ENCODE data around the gene NOTCH1.

NOTCH1 gene

DNA sequence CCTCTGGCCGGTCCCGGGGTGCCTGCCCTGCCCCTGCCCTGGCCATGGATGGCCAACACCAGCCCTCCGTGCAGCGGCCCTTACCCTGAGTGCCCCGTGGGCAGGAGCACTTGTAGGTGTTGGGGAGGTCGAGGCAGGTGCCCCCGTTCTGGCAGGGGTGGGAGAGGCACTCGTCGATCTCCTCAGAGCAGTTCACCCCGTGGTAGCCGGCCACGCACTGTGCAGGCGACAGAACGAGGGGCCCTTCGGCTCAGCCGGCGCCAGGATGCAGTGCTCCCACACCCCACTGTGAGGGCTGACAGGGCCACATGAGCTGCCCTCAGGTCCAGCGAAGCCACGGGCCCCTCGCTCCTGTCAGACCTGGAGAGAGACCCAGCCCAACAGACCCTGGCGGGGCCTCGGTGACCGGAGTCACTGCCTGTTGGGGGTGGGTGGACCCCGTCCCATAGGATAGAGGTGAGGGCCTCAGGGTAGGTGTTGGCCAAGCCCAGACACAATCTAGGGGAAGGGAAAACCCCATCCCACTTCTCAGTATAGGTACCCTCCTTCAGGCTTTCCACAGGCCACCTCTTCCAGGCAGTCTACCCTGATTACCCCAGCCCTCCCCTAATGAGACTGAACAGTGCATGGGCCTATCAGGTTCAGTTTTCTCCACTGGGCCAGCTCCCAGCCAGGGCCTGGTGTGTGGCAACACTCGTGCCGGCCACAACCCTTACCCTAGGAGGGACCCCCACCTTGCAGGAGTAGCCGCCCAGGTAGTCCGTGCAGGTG lies 38.4 kb downstream of the NOTCH1 start:
- Histone ChIP-seq H3K27ac (no peak overlapping the region), H3K4me3 (no peak overlapping the region)
- DNase-seq (ENCODE audit: low spot score) = no peak
- TF ChIP-seq, protein P1, sequence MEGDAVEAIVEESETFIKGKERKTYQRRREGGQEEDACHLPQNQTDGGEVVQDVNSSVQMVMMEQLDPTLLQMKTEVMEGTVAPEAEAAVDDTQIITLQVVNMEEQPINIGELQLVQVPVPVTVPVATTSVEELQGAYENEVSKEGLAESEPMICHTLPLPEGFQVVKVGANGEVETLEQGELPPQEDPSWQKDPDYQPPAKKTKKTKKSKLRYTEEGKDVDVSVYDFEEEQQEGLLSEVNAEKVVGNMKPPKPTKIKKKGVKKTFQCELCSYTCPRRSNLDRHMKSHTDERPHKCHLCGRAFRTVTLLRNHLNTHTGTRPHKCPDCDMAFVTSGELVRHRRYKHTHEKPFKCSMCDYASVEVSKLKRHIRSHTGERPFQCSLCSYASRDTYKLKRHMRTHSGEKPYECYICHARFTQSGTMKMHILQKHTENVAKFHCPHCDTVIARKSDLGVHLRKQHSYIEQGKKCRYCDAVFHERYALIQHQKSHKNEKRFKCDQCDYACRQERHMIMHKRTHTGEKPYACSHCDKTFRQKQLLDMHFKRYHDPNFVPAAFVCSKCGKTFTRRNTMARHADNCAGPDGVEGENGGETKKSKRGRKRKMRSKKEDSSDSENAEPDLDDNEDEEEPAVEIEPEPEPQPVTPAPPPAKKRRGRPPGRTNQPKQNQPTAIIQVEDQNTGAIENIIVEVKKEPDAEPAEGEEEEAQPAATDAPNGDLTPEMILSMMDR (IDR thresholded peaks at IDR 0.05) = no peak

DNA sequence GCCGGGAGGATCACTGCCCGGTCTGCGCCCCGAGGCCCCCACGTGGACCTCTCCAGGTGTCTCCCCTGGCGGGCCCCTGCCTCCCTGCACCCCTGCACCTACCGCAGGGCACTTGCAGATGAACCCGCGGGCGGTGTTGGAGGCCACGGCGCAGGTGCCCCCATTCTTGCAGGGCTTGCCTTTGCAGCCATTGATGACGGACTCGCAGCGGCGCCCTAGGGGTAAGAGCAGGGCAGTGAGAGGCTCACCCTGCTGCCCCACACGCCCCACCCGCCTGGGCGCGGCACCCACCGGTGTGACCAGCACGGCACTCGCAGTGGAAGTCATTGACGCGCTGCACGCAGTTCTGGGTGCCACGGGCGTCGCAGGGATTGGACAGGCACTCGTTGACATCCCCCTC lies 39.4 kb downstream of the NOTCH1 start:
- no peak for DNase-seq (ENCODE audit: low spot score)
- no peak overlapping the region for H3K27ac ChIP-seq
- TF ChIP-seq, protein P1 (IDR thresholded peaks at IDR 0.05) = no peak

GRCh38 chr9:136505406-136506403 lies 40.1 kb downstream of the NOTCH1 start:
- TF ChIP-seq, protein P1 (IDR thresholded peaks at IDR 0.05) = no peak
- DNase-seq (ENCODE audit: low spot score) = no peak
- H3K4me3 ChIP-seq = no peak overlapping the region
- H3K27ac ChIP-seq = no peak overlapping the region

More for the DNA sequence above, 39.4 kb downstream of the NOTCH1 start:
- no peak overlapping the region for H3K4me3 ChIP-seq

DNA sequence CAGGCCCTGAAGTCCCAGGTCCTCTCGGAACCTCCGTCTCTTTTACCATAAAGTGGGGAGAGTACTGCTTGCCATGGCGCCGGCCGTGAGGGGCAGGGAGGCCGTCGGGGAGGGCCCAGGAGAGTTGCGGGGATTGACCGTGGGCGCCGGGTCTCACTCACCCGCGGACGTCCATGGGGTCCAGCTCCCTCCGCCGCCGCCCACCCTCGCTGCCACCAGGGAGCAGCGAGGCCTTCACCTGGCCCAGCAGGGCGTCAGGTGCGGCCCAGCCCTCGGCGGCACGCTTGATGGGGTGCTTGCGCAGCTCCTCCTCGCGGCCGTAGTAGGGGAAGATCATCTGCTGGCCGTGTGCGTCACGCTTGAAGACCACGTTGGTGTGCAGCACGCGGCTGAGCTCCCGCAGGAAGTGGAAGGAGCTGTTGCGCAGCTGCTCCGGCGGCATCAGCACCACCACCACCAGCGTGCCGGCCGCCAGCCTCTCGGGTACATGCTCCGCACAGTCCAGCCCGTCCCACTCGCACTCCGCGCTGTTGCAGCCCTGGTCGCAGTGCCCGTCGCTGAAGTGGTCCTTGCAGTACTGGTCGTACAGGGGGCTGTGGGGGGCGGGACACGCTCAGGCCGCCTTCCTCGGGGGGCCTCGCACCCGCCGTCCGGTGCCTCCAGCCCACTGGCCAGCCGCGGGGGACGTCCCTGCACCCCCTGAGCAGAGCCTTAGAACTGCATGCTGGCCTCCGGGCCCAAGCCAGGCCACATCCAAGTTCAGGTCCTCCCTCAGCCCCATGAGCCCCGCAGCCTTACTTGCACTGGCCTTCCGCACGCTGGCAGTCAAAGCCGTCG lies 41.1 kb downstream of the NOTCH1 start:
- TF ChIP-seq, protein P1 (IDR thresholded peaks at IDR 0.05) = no peak
- H3K4me3 ChIP-seq = no peak overlapping the region

DNA sequence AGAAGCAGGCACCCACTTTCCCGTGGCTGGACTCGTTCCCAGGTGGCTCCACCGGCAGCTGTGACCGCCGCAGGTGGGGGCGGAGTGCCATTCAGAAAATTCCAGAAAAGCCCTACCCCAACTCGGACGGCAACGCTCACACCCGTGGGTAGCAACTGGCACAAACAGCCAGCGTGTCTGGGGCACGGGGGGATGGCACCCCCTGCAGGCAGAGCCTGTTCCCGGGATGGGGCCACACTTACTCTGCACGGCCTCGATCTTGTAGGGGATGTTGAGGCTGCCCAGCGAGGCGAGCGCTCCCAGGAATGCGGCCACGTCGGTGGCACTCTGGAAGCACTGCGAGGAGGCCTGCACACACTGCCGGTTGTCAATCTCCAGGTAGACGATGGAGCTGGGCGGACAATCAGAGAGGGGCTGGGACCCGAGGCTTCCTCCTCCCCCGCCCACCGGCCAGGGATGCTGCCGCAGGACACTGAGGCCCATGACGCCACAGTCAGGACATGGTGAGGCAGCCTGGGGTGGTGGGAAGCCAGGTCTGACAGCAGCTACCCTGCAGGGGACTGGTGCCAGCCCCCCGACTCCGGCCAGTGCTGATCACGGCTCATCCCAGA lies 42.8 kb downstream of the NOTCH1 start:
- Histone ChIP-seq H3K27ac (no peak overlapping the region), H3K4me3 (no peak overlapping the region)
- TF ChIP-seq, protein P1 (IDR thresholded peaks at IDR 0.05) = no peak
- DNase-seq (ENCODE audit: low spot score) = no peak

More for the DNA sequence above, 41.1 kb downstream of the NOTCH1 start:
- no peak for DNase-seq (ENCODE audit: low spot score)
- H3K27ac ChIP-seq = no peak overlapping the region

DNA sequence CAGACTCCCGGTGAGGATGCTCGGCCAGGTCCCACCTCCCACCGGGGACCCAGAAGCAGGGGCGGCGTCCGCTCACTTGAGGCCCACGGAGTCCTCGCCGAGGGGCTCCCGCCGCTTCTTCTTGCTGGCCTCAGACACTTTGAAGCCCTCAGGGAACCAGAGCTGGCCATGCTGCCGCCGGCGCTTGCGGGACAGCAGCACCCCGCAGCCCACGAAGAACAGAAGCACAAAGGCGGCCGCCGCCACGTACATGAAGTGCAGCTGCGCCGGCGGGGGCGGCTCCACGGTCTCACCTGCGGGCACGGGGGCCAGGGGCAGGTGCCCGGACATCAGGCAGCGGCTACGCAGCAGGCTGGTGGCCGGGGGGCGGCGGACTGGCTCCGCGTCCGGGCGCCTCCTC lies 43.7 kb downstream of the NOTCH1 start:
- no peak overlapping the region for H3K4me3 ChIP-seq
- H3K27ac ChIP-seq = no peak overlapping the region
- no peak for DNase-seq (ENCODE audit: low spot score)
- TF ChIP-seq, protein P1 (IDR thresholded peaks at IDR 0.05) = no peak

All from coronary artery (tissue), 2 donors.